KOPT-K1 (cell line): Measurements from ENCODE around the gene CFAP20DC.

ENCODE experiments used
- H3K27ac ChIP-seq: fragments of 200-600 bp; sonication (generic); 2 replicates; pipeline ENCODE4 v1.5.1; 2016; ENCODE audit warnings: antibody characterized with exemption, mild to moderate bottlenecking, low read depth, low read length; ENCODE audit not compliant: poor library complexity, severe bottlenecking
- H3K36me3 ChIP-seq: fragments of 200-600 bp; sonication (generic); 2 replicates; pipeline ENCODE4 v1.5.1; 2017; ENCODE audit warnings: antibody characterized with exemption, mild to moderate bottlenecking, low read length, moderate library complexity; ENCODE audit not compliant: insufficient read depth
- H3K9me3 ChIP-seq: fragments of 200-600 bp; sonication (generic); 2 replicates; pipeline ENCODE4 v1.5.1; 2017; ENCODE audit warnings: antibody characterized with exemption, low read length, mild to moderate bottlenecking; ENCODE audit not compliant: insufficient read depth, poor library complexity, severe bottlenecking

CFAP20DC gene

GRCh38 chr3:58794750-58795149 lies 255.1 kb downstream of the CFAP20DC start:
- H3K36me3 ChIP-seq, result no peaks in the 10 kb centered on the region
- no peaks in the 10 kb centered on the region for H3K9me3 ChIP-seq
- no peak overlapping the region for H3K27ac ChIP-seq

- H3K9me3 ChIP-seq, result no peaks in the 10 kb centered on the region
- no peaks in the 10 kb centered on the region for H3K36me3 ChIP-seq
- H3K27ac ChIP-seq, result no peak overlapping the region
Observed at GRCh38 chr3:58793938-58794337, 255.9 kb downstream of the CFAP20DC start.

GRCh38 chr3:58792921-58793451 lies 256.8 kb downstream of the CFAP20DC start:
- Histone ChIP-seq H3K27ac (no peak overlapping the region), H3K9me3 (no peaks in the 10 kb centered on the region), H3K36me3 (no peaks in the 10 kb centered on the region)

- no peak overlapping the region for H3K27ac ChIP-seq
- no peaks in the 10 kb centered on the region for H3K36me3 ChIP-seq
- no peaks in the 10 kb centered on the region for H3K9me3 ChIP-seq
Observed at GRCh38 chr3:58789385-58789784, 260.4 kb downstream of the CFAP20DC start.

GRCh38 chr3:58784888-58785287 lies 264.9 kb downstream of the CFAP20DC start:
- H3K9me3 ChIP-seq, result peaks cover 4% of the 10 kb centered on the region
- no peak overlapping the region for H3K27ac ChIP-seq

GRCh38 chr3:58784425-58784824 lies 265.4 kb downstream of the CFAP20DC start:
- H3K27ac ChIP-seq, result no peak overlapping the region
- peaks cover 6% of the 10 kb centered on the region for H3K9me3 ChIP-seq
- no peaks in the 10 kb centered on the region for H3K36me3 ChIP-seq

More at GRCh38 chr3:58784888-58785287, 264.9 kb downstream of the CFAP20DC start:
- no peaks in the 10 kb centered on the region for H3K36me3 ChIP-seq

GRCh38 chr3:58783845-58784244 lies 266.0 kb downstream of the CFAP20DC start:
- Histone ChIP-seq H3K36me3 (no peaks in the 10 kb centered on the region), H3K9me3 (peaks cover 11% of the 10 kb centered on the region), H3K27ac (no peak overlapping the region)

- Histone ChIP-seq H3K36me3 (no peaks in the 10 kb centered on the region), H3K9me3 (peaks cover 21% of the 10 kb centered on the region), H3K27ac (no peak overlapping the region)
Observed at GRCh38 chr3:58779934-58780333, 269.9 kb downstream of the CFAP20DC start.

- Histone ChIP-seq H3K36me3 (no peaks in the 10 kb centered on the region), H3K27ac (no peak overlapping the region), H3K9me3 (peaks cover 21% of the 10 kb centered on the region)
Observed at GRCh38 chr3:58776231-58776630, 273.6 kb downstream of the CFAP20DC start.

GRCh38 chr3:58772462-58772861 lies 277.4 kb downstream of the CFAP20DC start:
- H3K9me3 ChIP-seq, result no peaks in the 10 kb centered on the region
- H3K27ac ChIP-seq, result no peak overlapping the region
- H3K36me3 ChIP-seq, result no peaks in the 10 kb centered on the region

- Histone ChIP-seq H3K27ac (no peak overlapping the region), H3K36me3 (no peaks in the 10 kb centered on the region), H3K9me3 (no peaks in the 10 kb centered on the region)
Observed at GRCh38 chr3:58769065-58769464, 280.8 kb downstream of the CFAP20DC start.

GRCh38 chr3:58766587-58767282 lies 283.1 kb downstream of the CFAP20DC start:
- Histone ChIP-seq H3K36me3 (no peaks in the 10 kb centered on the region), H3K9me3 (no peaks in the 10 kb centered on the region), H3K27ac (no peak overlapping the region)

GRCh38 chr3:58755150-58755549 lies 294.7 kb downstream of the CFAP20DC start:
- H3K36me3 ChIP-seq, result no peaks in the 10 kb centered on the region
- H3K9me3 ChIP-seq, result no peaks in the 10 kb centered on the region
- no peak overlapping the region for H3K27ac ChIP-seq

- Histone ChIP-seq H3K9me3 (no peaks in the 10 kb centered on the region), H3K36me3 (no peaks in the 10 kb centered on the region), H3K27ac (no peak overlapping the region)
Observed at GRCh38 chr3:58754074-58754473, 295.8 kb downstream of the CFAP20DC start.

- H3K9me3 ChIP-seq, result no peaks in the 10 kb centered on the region
- H3K36me3 ChIP-seq, result no peaks in the 10 kb centered on the region
- H3K27ac ChIP-seq, result no peak overlapping the region
Observed at GRCh38 chr3:58751882-58752567, 297.8 kb downstream of the CFAP20DC start.

- no peak overlapping the region for H3K27ac ChIP-seq
- H3K36me3 ChIP-seq, result no peaks in the 10 kb centered on the region
- H3K9me3 ChIP-seq, result no peaks in the 10 kb centered on the region
Observed at GRCh38 chr3:58751235-58751634, 298.6 kb downstream of the CFAP20DC start.
